Measurements from ENCODE around the gene STARD3.
A peak's percentile ranks its signal among the peaks of the same experiment; 100 is the strongest.

The STARD3 gene

DNA sequence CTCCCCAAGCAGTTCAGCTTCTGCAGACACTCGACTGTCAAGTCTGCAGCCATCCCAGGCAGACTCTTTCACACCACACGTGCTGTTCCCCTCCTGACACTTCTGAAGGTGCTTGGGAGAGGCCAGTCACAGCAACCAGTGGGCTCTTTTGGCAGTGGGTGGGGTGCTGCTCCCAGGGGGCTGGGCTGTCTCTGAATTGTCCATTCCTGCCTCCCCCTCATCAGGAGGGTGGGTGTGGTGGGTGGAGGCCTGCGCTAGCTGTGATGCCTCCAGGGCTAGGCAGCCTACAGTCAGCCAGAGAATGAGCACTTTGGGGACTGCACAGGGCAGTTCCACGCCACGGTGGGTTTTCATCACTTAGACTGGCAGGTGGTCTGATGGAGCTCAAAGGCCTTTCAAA, 10.3 kb downstream of the STARD3 start:
- Histone ChIP-seq H3K27me3 (ENCODE audit: low read depth, low read length) (no peaks in the 10 kb centered on the region), H3K27ac (ENCODE audit: low read length) (no peak overlapping the region), H3K4me1 (ENCODE audit: control insufficient read depth in 1 of 2, insufficient read depth in 2 of 2, low read length in 2 of 2) (peaks cover 0 to 5% of the 10 kb centered on the region in 2 donors), H3K9me3 (ENCODE audit: control insufficient read depth in 1 of 2, low read length in 2 of 2) (no peaks in the 10 kb centered on the region), H3K36me3 (ENCODE audit: control insufficient read depth in 1 of 2, insufficient read depth in 2 of 2, low read length in 2 of 2) (no peaks in the 10 kb centered on the region), H3K4me3 (ENCODE audit: low read depth in 1 of 2, low read length in 2 of 2) (no peak overlapping the region)

DNA sequence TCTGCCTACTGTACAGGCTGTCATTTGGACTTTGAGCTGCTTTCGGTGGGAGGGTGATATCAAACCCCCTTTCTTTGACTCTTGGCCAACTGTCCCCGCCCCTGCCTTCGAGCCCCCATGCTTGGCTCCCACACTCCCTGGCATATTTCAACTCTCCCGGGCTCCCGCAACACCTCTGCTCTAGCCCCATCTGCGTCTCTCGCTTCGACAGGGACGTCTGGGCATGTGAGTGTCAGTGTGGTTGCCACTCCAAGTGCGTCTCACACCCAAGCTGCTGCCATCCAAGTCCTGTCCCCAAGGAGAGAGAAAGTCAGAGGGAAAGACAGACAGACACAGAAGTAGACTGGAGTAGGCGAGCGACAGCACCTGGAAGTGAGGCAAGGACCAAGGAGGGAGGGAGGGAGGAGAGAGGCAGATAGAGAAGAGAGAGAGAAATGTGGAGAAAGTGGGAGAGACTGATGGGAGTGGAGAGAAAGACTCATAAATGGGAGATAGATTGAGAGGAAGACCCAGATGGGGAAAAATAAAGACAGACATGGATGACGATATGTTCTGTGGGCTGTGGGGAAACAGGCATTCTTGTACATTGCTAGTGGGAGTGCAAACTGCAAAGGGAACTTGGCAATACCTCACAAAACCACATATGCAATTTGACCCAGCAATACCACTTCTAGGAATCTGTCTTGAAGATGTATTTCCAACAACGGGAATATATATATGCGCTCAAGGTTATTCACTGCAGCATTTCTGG, 11.8 kb downstream of the STARD3 start:
- Histone ChIP-seq H3K27ac (ENCODE audit: low read length) (no peak overlapping the region), H3K27me3 (ENCODE audit: low read depth, low read length) (no peaks in the 10 kb centered on the region), H3K9me3 (ENCODE audit: control insufficient read depth in 1 of 2, low read length in 2 of 2) (no peaks in the 10 kb centered on the region), H3K4me3 (ENCODE audit: low read depth in 1 of 2, low read length in 2 of 2) (no peak overlapping the region), H3K36me3 (ENCODE audit: control insufficient read depth in 1 of 2, insufficient read depth in 2 of 2, low read length in 2 of 2) (no peaks in the 10 kb centered on the region), H3K4me1 (ENCODE audit: control insufficient read depth in 1 of 2, insufficient read depth in 2 of 2, low read length in 2 of 2) (peaks cover 0 to 19% of the 10 kb centered on the region in 2 donors)

DNA sequence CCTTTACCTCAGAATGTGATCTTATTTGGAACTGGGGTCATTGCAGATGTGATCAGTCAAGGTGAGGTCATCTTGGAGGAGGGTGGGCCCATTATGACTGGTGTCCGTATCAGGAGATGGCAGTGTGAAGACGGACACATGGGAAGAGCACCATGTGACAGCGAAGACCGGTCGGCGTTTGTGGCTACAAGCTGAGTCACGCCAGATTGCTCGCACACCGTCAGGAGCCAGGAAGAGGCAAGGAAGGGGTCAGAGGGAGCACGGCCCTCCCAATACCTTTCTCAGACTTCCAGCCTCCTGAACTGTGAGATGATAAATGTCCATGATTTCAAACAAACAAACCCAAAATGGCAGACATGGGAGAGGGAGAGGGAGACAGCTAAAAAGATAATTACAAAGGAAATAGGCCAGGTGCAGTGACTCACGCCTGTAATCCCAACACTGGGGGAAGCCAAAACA, 13.2 kb downstream of the STARD3 start:
- Histone ChIP-seq H3K4me1 (ENCODE audit: control insufficient read depth in 1 of 2, insufficient read depth in 2 of 2, low read length in 2 of 2) (peaks cover 0 to 20% of the 10 kb centered on the region in 2 donors), H3K9me3 (ENCODE audit: control insufficient read depth in 1 of 2, low read length in 2 of 2) (no peaks in the 10 kb centered on the region), H3K4me3 (ENCODE audit: low read depth in 1 of 2, low read length in 2 of 2) (no peak overlapping the region), H3K27me3 (ENCODE audit: low read depth, low read length) (no peaks in the 10 kb centered on the region), H3K36me3 (ENCODE audit: control insufficient read depth in 1 of 2, insufficient read depth in 2 of 2, low read length in 2 of 2) (peaks cover 0 to 8% of the 10 kb centered on the region in 2 donors), H3K27ac (ENCODE audit: low read length) (no peak overlapping the region)

DNA sequence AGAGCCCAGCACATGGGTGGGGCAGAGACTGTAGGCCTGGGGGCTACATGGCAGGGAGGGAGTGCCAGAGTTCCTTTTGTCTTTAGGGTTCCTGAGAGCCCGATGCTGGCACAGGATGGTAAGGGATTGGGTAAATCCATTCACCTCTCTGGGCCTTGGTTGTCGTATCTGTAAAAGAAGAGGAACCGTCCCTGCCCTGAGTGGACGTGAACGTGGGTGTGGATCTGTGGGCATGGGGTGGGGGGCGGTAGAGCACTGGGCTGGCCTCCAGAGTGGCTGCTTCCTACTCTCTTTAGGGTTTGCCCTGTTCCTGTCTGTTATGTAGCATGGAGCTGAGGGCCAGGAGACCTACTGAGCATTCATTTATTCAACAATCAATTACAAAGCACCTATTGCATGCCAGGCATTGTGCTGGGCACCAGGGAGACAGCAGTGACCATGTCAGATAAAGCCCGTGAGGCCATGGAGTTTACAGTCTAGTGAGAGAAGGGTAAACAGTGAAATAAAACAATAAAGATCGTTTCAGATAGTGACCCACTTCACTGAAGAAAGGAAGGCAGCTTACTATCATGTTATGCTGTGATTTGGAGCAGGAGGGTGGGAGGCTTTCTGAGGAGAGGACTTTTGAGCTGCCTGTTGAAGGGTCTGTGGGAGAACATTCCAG, 15.1 kb downstream of the STARD3 start:
- Histone ChIP-seq H3K27ac (ENCODE audit: low read length) (no peak overlapping the region), H3K4me1 (ENCODE audit: control insufficient read depth in 1 of 2, insufficient read depth in 2 of 2, low read length in 2 of 2) (peaks cover 0 to 20% of the 10 kb centered on the region in 2 donors), H3K4me3 (ENCODE audit: low read depth in 1 of 2, low read length in 2 of 2) (no peak overlapping the region), H3K36me3 (ENCODE audit: control insufficient read depth in 1 of 2, insufficient read depth in 2 of 2, low read length in 2 of 2) (peaks cover 0 to 16% of the 10 kb centered on the region in 2 donors), H3K27me3 (ENCODE audit: low read depth, low read length) (no peaks in the 10 kb centered on the region), H3K9me3 (ENCODE audit: control insufficient read depth in 1 of 2, low read length in 2 of 2) (no peaks in the 10 kb centered on the region)

DNA sequence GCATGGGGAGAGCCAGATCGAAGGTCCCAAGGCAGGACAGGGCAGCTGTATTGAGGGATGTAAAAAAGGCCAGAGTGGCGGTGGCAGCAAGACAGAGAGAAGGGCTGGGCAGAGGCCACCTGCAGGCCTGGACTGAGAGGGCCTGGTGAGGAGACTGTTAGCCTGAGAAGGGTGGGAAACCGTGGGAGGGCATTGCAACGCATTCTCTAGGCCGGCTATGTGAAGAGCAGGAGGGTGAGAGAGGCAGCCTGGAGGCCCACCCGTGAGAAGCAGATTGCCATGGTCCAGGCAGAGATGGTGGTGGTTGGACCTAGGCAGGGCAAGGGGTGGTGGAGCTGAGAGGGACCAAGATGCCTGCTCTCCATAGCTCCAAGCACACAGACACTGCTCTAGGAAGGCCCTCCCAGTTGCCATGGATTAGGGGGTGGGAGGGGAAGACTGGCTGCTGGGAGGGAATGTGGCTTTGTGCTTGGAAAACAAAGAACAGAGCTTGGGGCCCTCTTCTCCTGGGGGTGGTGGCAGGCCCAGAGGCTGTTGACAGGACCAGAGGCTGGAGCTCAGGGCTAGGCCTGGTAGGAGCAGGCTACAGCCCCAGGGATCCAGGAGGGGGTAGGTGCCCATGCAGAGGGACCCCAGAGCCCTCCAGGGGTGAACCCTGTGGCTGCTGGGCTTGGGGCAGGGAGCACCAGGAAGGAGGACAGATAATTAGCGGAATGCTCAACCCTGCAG, 15.8 kb downstream of the STARD3 start:
- Histone ChIP-seq H3K36me3 (ENCODE audit: control insufficient read depth in 1 of 2, insufficient read depth in 2 of 2, low read length in 2 of 2) (peaks cover 4 to 16% of the 10 kb centered on the region in 2 donors), H3K27ac (ENCODE audit: low read length) (no peak overlapping the region), H3K27me3 (ENCODE audit: low read depth, low read length) (no peaks in the 10 kb centered on the region), H3K9me3 (ENCODE audit: control insufficient read depth in 1 of 2, low read length in 2 of 2) (no peaks in the 10 kb centered on the region), H3K4me1 (ENCODE audit: control insufficient read depth in 1 of 2, insufficient read depth in 2 of 2, low read length in 2 of 2) (peaks cover 0 to 20% of the 10 kb centered on the region in 2 donors), H3K4me3 (ENCODE audit: low read depth in 1 of 2, low read length in 2 of 2) (peak overlapping the region in 1 of 2 donors; percentile 32)

DNA sequence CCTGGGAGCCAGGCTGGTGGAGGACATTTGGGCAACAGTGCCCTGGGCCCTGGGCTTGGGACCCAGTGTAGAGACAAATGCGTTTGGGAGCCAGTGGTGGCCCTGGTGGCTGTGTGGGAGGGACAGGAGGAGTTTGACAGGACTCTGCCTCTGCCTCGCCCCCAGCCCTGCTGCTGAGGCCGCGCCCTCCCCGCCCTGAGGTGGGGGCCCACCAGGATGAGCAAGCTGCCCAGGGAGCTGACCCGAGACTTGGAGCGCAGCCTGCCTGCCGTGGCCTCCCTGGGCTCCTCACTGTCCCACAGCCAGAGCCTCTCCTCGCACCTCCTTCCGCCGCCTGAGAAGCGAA, 16.3 kb downstream of the STARD3 start:
- Histone ChIP-seq H3K9me3 (ENCODE audit: control insufficient read depth in 1 of 2, low read length in 2 of 2) (no peaks in the 10 kb centered on the region), H3K4me1 (ENCODE audit: control insufficient read depth in 1 of 2, insufficient read depth in 2 of 2, low read length in 2 of 2) (peaks cover 0 to 20% of the 10 kb centered on the region in 2 donors), H3K27ac (ENCODE audit: low read length) (no peak overlapping the region), H3K4me3 (ENCODE audit: low read depth in 1 of 2, low read length in 2 of 2) (peak overlapping the region in 1 of 2 donors; percentile 32), H3K27me3 (ENCODE audit: low read depth, low read length) (no peaks in the 10 kb centered on the region), H3K36me3 (ENCODE audit: control insufficient read depth in 1 of 2, insufficient read depth in 2 of 2, low read length in 2 of 2) (peaks cover 9 to 19% of the 10 kb centered on the region in 2 donors)

DNA sequence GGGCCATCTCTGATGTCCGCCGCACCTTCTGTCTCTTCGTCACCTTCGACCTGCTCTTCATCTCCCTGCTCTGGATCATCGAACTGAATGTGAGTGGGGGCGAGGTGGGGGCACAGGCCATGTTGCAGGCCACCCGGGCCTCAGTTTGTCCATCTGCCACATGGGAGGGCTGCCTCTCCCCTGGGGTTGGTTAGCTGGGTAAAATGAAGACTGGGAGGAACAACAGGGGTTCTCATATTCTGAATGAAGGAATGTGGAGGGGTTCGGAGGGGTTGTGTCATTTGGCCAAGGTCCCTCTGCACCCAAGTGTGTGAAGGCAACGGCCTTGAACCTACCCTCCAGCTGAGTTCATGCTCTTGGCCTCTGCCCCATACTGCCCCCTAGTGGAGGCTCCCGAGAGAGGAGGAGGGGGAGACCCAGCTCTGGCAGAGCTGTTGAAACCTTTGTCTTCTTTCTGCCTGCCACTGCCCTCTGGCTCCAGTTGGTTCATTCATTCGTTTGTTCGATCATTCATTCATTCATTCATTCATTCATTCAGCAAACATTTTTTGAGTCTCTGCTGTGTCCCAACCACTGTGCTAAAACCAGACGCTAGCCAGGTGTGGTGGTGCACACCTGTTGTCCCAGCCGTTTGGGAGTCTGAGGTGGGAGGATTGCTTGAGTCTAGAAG, 16.9 kb downstream of the STARD3 start:
- Histone ChIP-seq H3K9me3 (ENCODE audit: control insufficient read depth in 1 of 2, low read length in 2 of 2) (no peaks in the 10 kb centered on the region), H3K36me3 (ENCODE audit: control insufficient read depth in 1 of 2, insufficient read depth in 2 of 2, low read length in 2 of 2) (peaks cover 12 to 24% of the 10 kb centered on the region in 2 donors), H3K27ac (ENCODE audit: low read length) (no peak overlapping the region), H3K4me3 (ENCODE audit: low read depth in 1 of 2, low read length in 2 of 2) (no peak overlapping the region), H3K4me1 (ENCODE audit: control insufficient read depth in 1 of 2, insufficient read depth in 2 of 2, low read length in 2 of 2) (peaks cover 0 to 24% of the 10 kb centered on the region in 2 donors), H3K27me3 (ENCODE audit: low read depth, low read length) (no peaks in the 10 kb centered on the region)

DNA sequence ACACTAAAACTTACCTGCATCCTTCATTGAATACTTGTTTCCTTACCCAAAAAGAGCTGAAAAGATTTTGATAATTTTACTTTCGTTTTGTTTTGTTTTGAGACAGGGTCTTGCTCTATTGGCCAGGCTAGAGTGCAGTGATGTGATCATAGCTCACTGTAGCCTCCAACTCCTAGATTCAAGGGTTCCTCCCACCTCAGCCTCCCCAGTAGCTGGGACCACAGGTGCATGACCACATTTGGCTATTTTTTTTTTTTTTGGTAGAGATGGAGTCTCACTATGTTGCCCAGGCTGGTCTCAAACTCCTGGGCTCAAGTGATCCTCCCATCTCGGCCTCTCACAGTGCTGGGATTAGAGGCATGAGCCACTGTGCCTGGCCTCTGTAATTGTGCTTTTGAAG, 18.2 kb downstream of the STARD3 start:
- Histone ChIP-seq H3K27me3 (ENCODE audit: low read depth, low read length) (no peaks in the 10 kb centered on the region), H3K4me3 (ENCODE audit: low read depth in 1 of 2, low read length in 2 of 2) (no peak overlapping the region), H3K4me1 (ENCODE audit: control insufficient read depth in 1 of 2, insufficient read depth in 2 of 2, low read length in 2 of 2) (peaks cover 0 to 27% of the 10 kb centered on the region in 2 donors), H3K36me3 (ENCODE audit: control insufficient read depth in 1 of 2, insufficient read depth in 2 of 2, low read length in 2 of 2) (peaks cover 14 to 36% of the 10 kb centered on the region in 2 donors), H3K9me3 (ENCODE audit: control insufficient read depth in 1 of 2, low read length in 2 of 2) (no peaks in the 10 kb centered on the region), H3K27ac (ENCODE audit: low read length) (no peak overlapping the region)

DNA sequence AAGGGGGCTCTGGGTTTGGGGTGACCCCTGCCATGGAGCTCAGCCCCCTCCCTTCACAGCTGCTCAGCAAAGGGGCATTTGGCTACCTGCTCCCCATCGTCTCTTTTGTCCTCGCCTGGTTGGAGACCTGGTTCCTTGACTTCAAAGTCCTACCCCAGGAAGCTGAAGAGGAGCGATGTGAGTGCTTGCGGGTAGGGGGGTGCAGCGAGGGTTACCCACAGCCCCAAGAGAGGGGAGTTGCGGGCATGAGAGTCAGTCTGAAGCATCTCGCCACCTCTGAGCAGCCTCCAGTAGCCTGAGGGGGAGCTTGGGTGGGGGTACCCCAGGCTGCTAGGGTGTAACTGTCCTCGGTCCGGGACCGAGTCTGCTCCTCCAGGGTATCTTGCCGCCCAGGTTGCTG, 21.4 kb downstream of the STARD3 start:
- Histone ChIP-seq H3K4me3 (ENCODE audit: low read depth in 1 of 2, low read length in 2 of 2) (no peak overlapping the region), H3K4me1 (ENCODE audit: control insufficient read depth in 1 of 2, insufficient read depth in 2 of 2, low read length in 2 of 2) (peaks cover 0 to 27% of the 10 kb centered on the region in 2 donors), H3K27ac (ENCODE audit: low read length) (no peak overlapping the region), H3K27me3 (ENCODE audit: low read depth, low read length) (no peaks in the 10 kb centered on the region), H3K36me3 (ENCODE audit: control insufficient read depth in 1 of 2, insufficient read depth in 2 of 2, low read length in 2 of 2) (peaks cover 24 to 64% of the 10 kb centered on the region in 2 donors), H3K9me3 (ENCODE audit: control insufficient read depth in 1 of 2, low read length in 2 of 2) (no peaks in the 10 kb centered on the region)

DNA sequence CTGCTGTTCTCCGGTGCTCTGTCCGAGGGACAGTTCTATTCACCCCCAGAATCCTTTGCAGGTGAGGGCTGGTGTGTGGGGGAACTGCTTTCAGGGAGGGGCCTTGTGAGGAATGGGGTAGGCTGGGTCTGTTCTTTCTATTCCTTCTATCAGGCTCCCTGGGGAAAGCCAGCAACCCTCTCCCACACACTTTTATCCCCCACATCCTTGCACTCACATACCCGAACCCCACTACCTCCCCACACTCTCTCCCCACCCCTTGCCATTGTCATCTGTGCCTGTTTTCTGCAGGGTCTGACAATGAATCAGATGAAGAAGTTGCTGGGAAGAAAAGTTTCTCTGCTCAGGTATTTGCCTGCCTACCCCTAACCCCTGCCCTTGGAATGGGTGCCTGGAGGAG, 21.8 kb downstream of the STARD3 start:
- no peaks in the 10 kb centered on the region for H3K9me3 ChIP-seq (ENCODE audit: control insufficient read depth in 1 of 2, low read length in 2 of 2)
- no peak overlapping the region for H3K4me3 ChIP-seq (ENCODE audit: low read depth in 1 of 2, low read length in 2 of 2)
- no peaks in the 10 kb centered on the region for H3K27me3 ChIP-seq (ENCODE audit: low read depth, low read length)
- peaks cover 24 to 64% of the 10 kb centered on the region in 2 donors for H3K36me3 ChIP-seq (ENCODE audit: control insufficient read depth in 1 of 2, insufficient read depth in 2 of 2, low read length in 2 of 2)
- H3K4me1 ChIP-seq (ENCODE audit: control insufficient read depth in 1 of 2, insufficient read depth in 2 of 2, low read length in 2 of 2), result peaks cover 0 to 23% of the 10 kb centered on the region in 2 donors
- no peak overlapping the region for H3K27ac ChIP-seq (ENCODE audit: low read length)

Measured in muscle layer of duodenum (tissue), 2 donors.